Panc1 (cell line): ENCODE results near the gene PPP1CC. TPM values are rescaled to one million over a fixed set of nuclear protein-coding genes. Genes with fewer than 3 reads are reported as not detected.

Experiments
- ATAC-seq: fragments of 200-7000 bp; cut with Tn5 transposase; 2 replicates; pipeline ENCODE4 v1.9.1; 2020; ENCODE audit warnings: mild to moderate bottlenecking, moderate library complexity
- Bru-seq: library from RNA; stranded (reverse); fragments of 400-500 nt; gene quantifications from one replicate; lab custom pipeline; 2021; lab: Mats Ljungman, UMichigan
- BruChase-seq, 2 experiments: library from RNA; stranded (reverse); fragments of 400-500 nt; gene quantifications; one replicate each; lab custom pipeline; 2021; lab: Mats Ljungman, UMichigan
- BruUV-seq: library from RNA; stranded (reverse); fragments of 400-500 nt; replicated peaks from 2 replicates; lab custom pipeline; 2021; lab: Mats Ljungman, UMichigan
- CTCF ChIA-PET: fragments of 300-600 bp; sonication (Branson Sonifier 250); formaldehyde crosslinking; loops from one replicate; lab custom pipeline; 2022; ENCODE audit warnings: antibody characterized with exemption; lab: Charles Lee
- POLR2A ChIA-PET: fragments of 300-600 bp; sonication (Branson Sonifier 250); formaldehyde crosslinking; loops from one replicate; lab custom pipeline; 2022; ENCODE audit warnings: antibody characterized with exemption; lab: Charles Lee
- DNase-seq: peaks from one replicate; pipeline ENCODE4 v3.0.0-alpha.2; 2010; ENCODE audit warnings: low read depth, low spot score
- H3K27ac ChIP-seq: 2 replicates; pipeline ENCODE4 v1.5.1; 2011; ENCODE audit warnings: mild to moderate bottlenecking, low read length, inconsistent platforms
- H3K27me3 ChIP-seq: fragments of 200-500 bp; sonication (Bioruptor generic); 2 replicates; pipeline ENCODE4 v1.6.0; 2014; ENCODE audit warnings: low read length, inconsistent platforms; ENCODE audit not compliant: control insufficient read depth, insufficient read depth
- H3K36me3 ChIP-seq: fragments of 200-500 bp; sonication (Bioruptor generic); 2 replicates; pipeline ENCODE4 v1.5.1; 2014; ENCODE audit warnings: inconsistent platforms, mild to moderate bottlenecking, low read length, moderate library complexity; ENCODE audit not compliant: control insufficient read depth, insufficient read depth
- H3K4me1 ChIP-seq: 2 replicates; pipeline ENCODE4 v1.5.1; 2011; ENCODE audit warnings: inconsistent platforms, mild to moderate bottlenecking, low read length, moderate library complexity; ENCODE audit not compliant: control insufficient read depth, insufficient read depth
- H3K4me3 ChIP-seq, 2 experiments: 2 replicates each; pipeline ENCODE4 v1.5.1; 2011 to 2012; ENCODE audit warnings: low read depth in 2 of 2, low read length in 2 of 2, mild to moderate bottlenecking in 2 of 2, inconsistent platforms in 1 of 2, moderate library complexity in 1 of 2
- H3K9me3 ChIP-seq: fragments of 200-500 bp; sonication (Bioruptor generic); 2 replicates; pipeline ENCODE4 v1.5.1; 2014; ENCODE audit warnings: low read depth, mild to moderate bottlenecking, inconsistent platforms, low read length, moderate library complexity; ENCODE audit not compliant: control insufficient read depth, insufficient read depth
- CTCF ChIP-seq: fragments of 450-650 bp; IDR thresholded peaks from 2 replicates; pipeline ENCODE4 v1.5.1; 2017; ENCODE audit warnings: mild to moderate bottlenecking
- POLR2AphosphoS5 ChIP-seq: IDR thresholded peaks from 2 replicates; pipeline ENCODE4 v1.6.1; 2012; ENCODE audit warnings: mild to moderate bottlenecking, low read depth, low read length, moderate library complexity
- REST ChIP-seq, 2 experiments: IDR thresholded peaks; 2 replicates each; pipeline ENCODE4 v1.6.1; 2011 to 2012; ENCODE audit warnings: low read depth in 2 of 2, control low read depth in 1 of 2, low read length in 1 of 2, mild to moderate bottlenecking in 1 of 2, moderate library complexity in 1 of 2; ENCODE audit not compliant: insufficient read depth in 1 of 2
- SIN3A ChIP-seq: IDR thresholded peaks from 2 replicates; pipeline ENCODE4 v1.6.1; 2012; ENCODE audit warnings: low read depth, mild to moderate bottlenecking, low read length, moderate library complexity, borderline replicate concordance; ENCODE audit not compliant: insufficient read depth
- TCF7L2 ChIP-seq: IDR thresholded peaks from 2 replicates; pipeline ENCODE4 v1.6.1; 2011; ENCODE audit warnings: mild to moderate bottlenecking, low read depth, low read length, inconsistent platforms
- in situ Hi-C: cut with HindIII; loops from 2 replicates; pipeline ENCODE4 v1.10.0; 2016; ENCODE audit warnings: low sequenced_read_pairs, low pct_unique_long_range_greater_than_20kb
- intact Hi-C: fragments of 100-400 bp; cut with micrococcal nuclease; formaldehyde crosslinking; loops from one replicate; pipeline ENCODE4 v1.10.0; 2022; ENCODE audit not compliant: unreplicated experiment
- long read RNA-seq: library from polyadenylated mRNA; unstranded; transcript quantifications from one replicate; pipeline ENCODE4 v2.0.0, GENCODE V29; 2021; ENCODE audit not compliant: unreplicated experiment
- polyA plus RNA-seq: library from polyadenylated mRNA; unstranded; fragments of >200 nt; gene quantifications from one replicate; pipeline ENCODE4 v1.2.1, GENCODE V29; 2012; ENCODE audit warnings: missing spikeins; ENCODE audit not compliant: insufficient read length
- total RNA-seq: library from RNA; stranded (reverse); gene quantifications from one replicate; pipeline ENCODE4 v1.2.1, GENCODE V29; 2021; ENCODE audit not compliant: unreplicated experiment

Gene PPP1CC
- total RNA-seq (219 TPM), Bru-seq, nascent RNA (percentile 97 among the genes with signal in this experiment), BruChase-seq, experiment 1, labeled RNA remaining after a 2-hour chase (percentile 98 among the genes with signal in this experiment), BruChase-seq, experiment 2, labeled RNA remaining after a 6-hour chase (percentile 99 among the genes with signal in this experiment)
- 153 TPM for polyA plus RNA-seq
- long read RNA-seq, transcript PPP1CC-201 (7 exons, 2,559 nt) = major isoform, 273 of 319 reads
- long read RNA-seq, transcript PPP1CC-206 (6 exons, 1,882 nt) = minor isoform, 12 of 319 reads
- long read RNA-seq, partial matches to known transcripts = 1 of 319 reads
- long read RNA-seq, other reads (novel, unspliced or antisense) = 28 of 319 reads

- peak; percentile 87 for ATAC-seq
- peaks cover 43% of the 10 kb centered on the region for H3K4me1 ChIP-seq
- no peak for DNase-seq
- ChIA-PET POLR2A (no interaction called here), CTCF (no interaction called here)
- intact Hi-C loops = loop anchor here (5.0 kb wide), 1 partner anchor 84 kb away; no protein-coding TSS in a partner anchor
- TF ChIP-seq CTCF = no peak
- TF ChIP-seq REST (IDR thresholded peaks at IDR 0.05; ENCODE audit: insufficient read depth in 1 of 2, low read depth in 2 of 2, low read length in 1 of 2) = no peak
- TF ChIP-seq TCF7L2 = no peak
- TF ChIP-seq SIN3A = 0 out of 2 replicates have a peak, but pooled peaks have one; percentile 65
- TF ChIP-seq POLR2AphosphoS5 = peak; percentile 81
- H3K36me3 ChIP-seq = peaks cover 12% of the 10 kb centered on the region
- in situ Hi-C loops = no loop called here
- no peaks in the 10 kb centered on the region for H3K27me3 ChIP-seq
- peak within 1 kb of the TSS; percentile 91 to 96 for H3K4me3 ChIP-seq
- peak within 1 kb of the TSS; percentile 95 for H3K27ac ChIP-seq
- no peaks in the 10 kb centered on the region for H3K9me3 ChIP-seq
- BruUV-seq = no TSS peak
Observed at GRCh38 chr12:110742718-110743570, at the start of gene PPP1CC. Gene PPP1CC (minus strand): TSS chr12:110742891. CDS start chr12:110742707, 184 bp downstream.

GRCh38 chr12:110791589-110791988 lies 48.9 kb upstream of the PPP1CC start:
- no peak for ATAC-seq
- H3K36me3 ChIP-seq = no peaks in the 10 kb centered on the region
- BruUV-seq = no TSS peak
- TF ChIP-seq CTCF (no peak), TCF7L2 (no peak), POLR2AphosphoS5 (no peak), REST (IDR thresholded peaks at IDR 0.05; ENCODE audit: insufficient read depth in 1 of 2, low read depth in 2 of 2, low read length in 1 of 2) (no peak), SIN3A (no peak)
- H3K4me1 ChIP-seq = no peaks in the 10 kb centered on the region
- POLR2A ChIA-PET = no interaction called here
- intact Hi-C loops = no loop called here
- no peak overlapping the region for H3K27ac ChIP-seq
- H3K4me3 ChIP-seq = no peak overlapping the region
- H3K9me3 ChIP-seq = no peaks in the 10 kb centered on the region
- CTCF ChIA-PET = no interaction called here
- DNase-seq = no peak
- no peaks in the 10 kb centered on the region for H3K27me3 ChIP-seq
- in situ Hi-C loops = no loop called here
